IPS DF 6.9 (cell line): ENCODE measurements around the gene FOXJ3.
A peak's percentile ranks its signal among the peaks of the same experiment; 100 is the strongest.

Experiments
- DNase-seq: peaks from one replicate; pipeline ENCODE4 v3.0.0-alpha.2; 2013; ENCODE audit warnings: low read depth, low spot score
- H3K27ac ChIP-seq: one replicate; pipeline ENCODE4 v1.5.1; 2013; ENCODE audit warnings: low read length, control low read depth
- H3K27me3 ChIP-seq: 2 replicates; pipeline ENCODE4 v1.6.1; 2013; ENCODE audit warnings: mild to moderate bottlenecking, low read length; ENCODE audit not compliant: control insufficient read depth, insufficient read depth
- H3K36me3 ChIP-seq: 2 replicates; pipeline ENCODE4 v1.6.1; 2013; ENCODE audit warnings: low read length; ENCODE audit not compliant: control insufficient read depth, insufficient read depth
- H3K4me1 ChIP-seq: 2 replicates; pipeline ENCODE4 v1.6.1; 2013; ENCODE audit warnings: low read length; ENCODE audit not compliant: control insufficient read depth, insufficient read depth
- H3K4me3 ChIP-seq: 2 replicates; pipeline ENCODE4 v1.5.1; 2013; ENCODE audit warnings: mild to moderate bottlenecking, low read length
- H3K9me3 ChIP-seq: 2 replicates; pipeline ENCODE4 v1.6.1; 2013; ENCODE audit warnings: low read length, inconsistent platforms; ENCODE audit not compliant: control insufficient read depth, insufficient read depth
- WGBS: extraction: QIAGEN DNeasy Blood & Tissue Kit; methylation state at CpG from one replicate; pipeline ENCODE4 v1.1.7; 2013; ENCODE audit warnings: mixed read lengths, missing lambda C conversion rate; ENCODE audit not compliant: insufficient read length, insufficient coverage; 5-methylcytosine and 5-hydroxymethylcytosine counted together

The FOXJ3 gene

DNA sequence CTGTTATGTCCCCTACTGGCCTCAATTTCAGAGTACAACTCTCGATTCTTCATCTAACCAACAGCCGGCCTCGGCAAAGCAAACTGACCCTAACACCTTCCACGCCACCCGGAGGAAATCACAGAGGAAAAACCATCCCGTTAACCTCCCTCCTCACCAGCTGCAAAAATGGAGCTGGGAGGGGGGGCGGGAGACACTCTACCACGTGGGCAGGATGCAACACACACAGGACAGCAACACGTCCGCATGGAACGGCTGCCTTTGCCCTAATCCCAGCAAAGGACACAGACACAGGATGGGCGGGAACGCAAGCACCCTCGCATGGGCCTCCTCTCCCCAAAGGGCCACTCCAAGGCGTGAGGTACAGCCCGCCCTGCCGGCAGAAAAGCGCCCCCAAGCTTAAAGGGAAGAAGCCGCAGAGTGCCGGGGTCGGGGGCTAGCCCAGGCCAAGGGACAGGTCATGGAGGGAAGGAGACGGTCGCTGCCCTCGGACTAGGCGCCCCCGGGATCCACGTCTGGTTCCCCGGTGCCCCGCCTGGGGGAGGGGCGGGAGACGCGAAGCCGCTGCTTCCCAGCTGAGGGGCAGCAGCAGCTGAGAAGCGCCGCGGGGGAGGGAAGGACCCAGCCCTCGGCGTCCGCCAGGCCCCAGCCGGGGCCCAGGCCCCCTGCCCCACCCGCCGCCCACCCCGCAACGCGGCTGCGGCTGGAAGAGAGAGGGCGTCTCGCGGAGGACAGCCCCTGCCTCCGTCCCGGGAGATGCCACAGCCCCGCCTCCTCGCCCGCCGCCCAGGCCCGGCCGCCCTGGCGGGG is 590 bp downstream of the FOXJ3 start:
- WGBS, result no CpG with 5 or more reads among the region's 58 CpGs
- Histone ChIP-seq H3K9me3 (no peaks in the 10 kb centered on the region), H3K4me3 (peak overlapping the region; percentile 86), H3K27ac (no peak overlapping the region), H3K27me3 (no peaks in the 10 kb centered on the region), H3K36me3 (no peaks in the 10 kb centered on the region), H3K4me1 (no peaks in the 10 kb centered on the region)
- DNase-seq, result no peak

DNA sequence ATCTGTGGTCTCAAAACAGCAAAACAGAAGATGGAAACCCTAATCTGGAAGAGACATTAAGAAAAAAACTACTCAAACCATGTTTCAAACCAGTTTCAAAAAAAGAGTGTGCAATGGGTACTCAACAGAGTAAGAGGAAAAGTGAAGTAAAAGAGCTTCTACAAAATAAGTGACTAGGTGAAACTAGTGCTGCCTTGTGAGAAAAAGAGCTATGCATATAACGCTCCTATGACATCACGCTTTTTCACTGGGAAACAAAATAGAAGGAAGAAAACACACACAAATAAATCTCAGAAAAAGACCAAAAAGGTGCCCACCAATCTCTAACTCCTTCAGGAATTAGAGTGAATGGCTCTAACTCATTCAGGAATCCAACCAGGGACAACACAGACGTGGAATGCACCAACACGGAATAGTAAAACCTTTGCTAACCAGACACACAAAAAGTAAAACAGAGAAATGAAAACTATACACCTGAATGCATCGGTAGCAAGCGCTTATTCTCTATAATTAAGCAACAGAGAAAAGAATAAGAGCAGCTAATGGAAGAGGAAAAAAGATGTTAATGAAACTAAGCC is 1.3 kb downstream of the FOXJ3 start:
- Histone ChIP-seq H3K4me1 (no peaks in the 10 kb centered on the region), H3K27ac (no peak overlapping the region), H3K4me3 (peak overlapping the region; percentile 86; the same call in 1 of the 2 replicates), H3K36me3 (no peaks in the 10 kb centered on the region), H3K27me3 (no peaks in the 10 kb centered on the region), H3K9me3 (no peaks in the 10 kb centered on the region)
- whole genome bisulfite sequencing, result no CpG with 5 or more reads among the region's 6 CpGs
- no peak for DNase-seq

DNA sequence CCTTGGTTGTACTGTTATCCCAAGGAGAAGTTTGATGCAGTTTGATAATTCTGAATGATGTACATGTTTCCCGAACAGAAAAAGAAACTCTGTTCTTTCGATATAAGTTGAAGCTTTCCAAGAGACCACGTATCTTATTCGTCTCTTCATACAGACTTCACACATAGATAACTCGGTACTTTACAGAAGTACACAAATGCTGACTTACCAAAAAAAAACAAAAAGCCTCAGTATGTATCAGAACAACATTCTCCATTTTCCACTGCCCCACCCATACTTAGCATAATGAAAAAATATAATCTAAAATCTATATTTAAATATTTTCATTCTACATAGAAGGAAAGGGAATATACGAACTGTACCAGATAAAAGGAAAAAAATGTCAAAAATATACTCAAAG is 2.2 kb downstream of the FOXJ3 start:
- no peak overlapping the region for H3K4me3 ChIP-seq

DNA sequence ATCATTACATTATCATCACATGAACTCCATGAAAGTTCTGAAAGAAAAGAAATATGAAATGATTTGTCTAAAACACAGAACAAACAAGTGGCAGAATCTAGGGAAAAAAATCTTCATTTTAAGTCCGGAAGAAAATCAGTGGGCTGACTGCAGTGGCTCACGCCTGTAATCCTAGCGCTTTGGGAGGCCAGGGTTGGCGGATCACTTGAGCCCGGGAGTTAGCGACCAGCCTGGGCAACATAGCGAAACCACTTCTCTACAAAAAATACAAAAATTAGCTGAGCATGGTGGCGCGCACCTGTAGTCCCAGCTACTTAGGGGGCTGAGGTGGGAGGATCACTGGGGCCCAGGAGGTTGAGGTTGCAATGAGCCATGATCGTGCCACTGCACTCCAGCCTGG is 4.8 kb downstream of the FOXJ3 start:
- no peak overlapping the region for H3K4me3 ChIP-seq
- H3K9me3 ChIP-seq, result no peaks in the 10 kb centered on the region
- DNase-seq, result no peak
- H3K27me3 ChIP-seq, result no peaks in the 10 kb centered on the region
- no peak overlapping the region for H3K27ac ChIP-seq
- H3K4me1 ChIP-seq, result no peaks in the 10 kb centered on the region
- no CpG with 5 or more reads among the region's 10 CpGs for WGBS
- H3K36me3 ChIP-seq, result no peaks in the 10 kb centered on the region

More for the DNA sequence above, 2.2 kb downstream of the FOXJ3 start:
- no CpG with 5 or more reads among the region's 6 CpGs for WGBS
- H3K27me3 ChIP-seq, result no peaks in the 10 kb centered on the region
- no peaks in the 10 kb centered on the region for H3K9me3 ChIP-seq
- DNase-seq, result no peak
- no peaks in the 10 kb centered on the region for H3K36me3 ChIP-seq
- no peak overlapping the region for H3K27ac ChIP-seq
- no peaks in the 10 kb centered on the region for H3K4me1 ChIP-seq

DNA sequence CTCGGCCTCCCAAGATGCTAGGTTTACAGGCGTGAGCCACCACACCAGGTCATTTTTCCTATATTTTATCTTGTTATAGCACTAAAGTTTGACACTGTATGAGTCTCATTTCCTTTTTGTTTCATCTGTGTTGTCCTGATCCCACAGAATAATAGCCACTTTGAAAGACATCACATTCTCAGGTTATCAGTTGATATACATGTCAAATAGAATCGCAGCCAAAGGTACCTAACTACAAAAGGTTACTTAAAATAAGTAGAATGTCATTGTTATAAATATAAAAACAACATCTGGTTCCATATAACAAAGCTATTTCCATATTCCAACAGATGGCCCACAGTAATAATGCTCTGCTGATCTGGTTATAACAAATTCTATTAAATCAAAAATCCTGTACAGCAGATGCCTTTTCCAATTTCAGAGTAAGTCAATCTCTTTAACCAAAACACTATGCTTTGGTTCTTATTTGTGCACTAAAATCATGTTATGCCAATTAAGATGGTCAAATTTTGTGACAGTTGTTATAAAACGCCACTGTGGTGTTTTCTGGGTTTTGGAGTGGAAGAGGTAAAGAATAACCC is 6.0 kb downstream of the FOXJ3 start:
- Histone ChIP-seq H3K27ac (no peak overlapping the region), H3K36me3 (no peaks in the 10 kb centered on the region), H3K4me1 (no peaks in the 10 kb centered on the region), H3K4me3 (no peak overlapping the region), H3K9me3 (no peaks in the 10 kb centered on the region), H3K27me3 (no peaks in the 10 kb centered on the region)
- DNase-seq, result no peak
- no CpG with 5 or more reads among the region's 4 CpGs for WGBS

DNA sequence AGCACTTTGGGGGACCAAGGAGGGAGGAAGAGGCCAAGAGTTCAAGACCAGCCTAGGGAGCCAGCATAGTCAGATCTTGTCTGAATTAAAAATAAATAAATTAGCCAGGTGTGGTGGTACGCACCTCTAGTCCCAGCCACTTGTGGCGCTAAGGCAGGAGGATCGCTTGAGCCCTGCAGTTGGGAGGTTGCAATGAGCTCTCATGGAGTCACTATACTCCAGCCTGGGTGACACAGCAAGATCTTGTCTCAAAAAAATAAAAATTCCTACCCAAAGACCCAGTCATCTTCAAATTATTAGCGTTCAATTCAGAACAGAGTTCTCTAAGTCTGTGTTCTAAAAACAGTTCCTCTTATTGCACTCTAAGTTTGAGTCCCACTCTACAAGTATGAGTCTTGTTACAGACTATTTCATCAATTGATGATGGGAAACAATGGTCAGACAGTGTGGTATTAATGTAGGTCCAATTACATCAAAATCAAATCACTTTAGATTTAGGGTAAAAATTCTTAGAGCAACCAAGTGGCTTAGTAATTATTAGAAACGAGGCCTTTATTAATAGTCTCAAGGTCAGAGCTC is 6.9 kb downstream of the FOXJ3 start:
- no peaks in the 10 kb centered on the region for H3K9me3 ChIP-seq
- no CpG with 5 or more reads among the region's 5 CpGs for WGBS
- H3K27me3 ChIP-seq, result no peaks in the 10 kb centered on the region
- no peak overlapping the region for H3K4me3 ChIP-seq
- no peaks in the 10 kb centered on the region for H3K4me1 ChIP-seq
- H3K27ac ChIP-seq, result no peak overlapping the region
- no peaks in the 10 kb centered on the region for H3K36me3 ChIP-seq
- DNase-seq, result no peak

DNA sequence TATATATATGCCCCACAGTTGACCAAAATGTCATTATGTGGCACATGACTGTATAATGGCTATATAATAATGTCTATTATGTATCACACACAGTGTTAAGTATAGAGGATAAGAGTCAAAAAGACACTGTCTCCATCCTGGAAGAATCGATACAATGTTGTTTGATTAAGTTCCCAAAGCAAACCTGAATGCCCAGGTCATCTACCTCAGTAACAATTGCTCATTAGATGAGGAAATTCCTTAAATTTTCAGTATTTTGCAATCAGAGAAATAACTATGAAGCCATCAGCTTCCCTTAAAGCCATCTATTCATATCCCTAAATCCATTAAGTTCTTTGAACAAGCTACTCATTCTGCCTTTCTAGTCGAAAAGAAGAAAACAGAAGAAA is 10.0 kb downstream of the FOXJ3 start:
- no CpG with 5 or more reads among the region's 2 CpGs for WGBS
- DNase-seq, result no peak
- Histone ChIP-seq H3K36me3 (no peaks in the 10 kb centered on the region), H3K4me1 (no peaks in the 10 kb centered on the region), H3K4me3 (no peak overlapping the region), H3K27me3 (no peaks in the 10 kb centered on the region), H3K9me3 (no peaks in the 10 kb centered on the region), H3K27ac (no peak overlapping the region)

DNA sequence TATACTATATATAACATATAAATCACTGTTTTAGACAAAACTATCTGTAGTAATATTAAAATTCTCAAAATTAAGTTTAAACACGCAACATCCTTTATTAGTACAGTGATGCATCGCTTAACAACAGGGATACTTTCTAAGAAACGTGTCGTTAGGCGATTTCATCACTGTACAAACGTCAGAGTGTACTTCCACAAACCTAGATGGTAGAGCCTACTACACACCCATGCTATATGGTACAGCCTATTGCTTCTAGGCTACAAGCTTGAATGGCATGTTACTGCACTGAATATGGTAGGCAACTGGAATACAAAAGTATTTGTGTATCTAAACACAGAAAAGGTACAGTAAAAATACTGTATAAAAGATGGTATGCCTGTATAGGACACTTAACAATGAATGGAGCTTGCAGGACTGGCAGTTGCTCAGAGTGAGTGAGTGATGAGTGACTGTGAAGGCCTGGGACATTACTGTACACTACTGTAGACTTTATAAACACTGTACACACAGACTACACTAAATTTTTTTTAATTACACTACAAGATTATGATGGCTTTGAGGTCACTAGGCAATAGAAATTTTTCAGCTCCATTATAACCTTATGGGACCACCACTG is 10.5 kb downstream of the FOXJ3 start:
- no peak overlapping the region for H3K27ac ChIP-seq
- no CpG with 5 or more reads among the region's 6 CpGs for WGBS
- H3K4me3 ChIP-seq, result no peak overlapping the region
- no peaks in the 10 kb centered on the region for H3K36me3 ChIP-seq
- no peaks in the 10 kb centered on the region for H3K4me1 ChIP-seq
- no peaks in the 10 kb centered on the region for H3K27me3 ChIP-seq
- no peaks in the 10 kb centered on the region for H3K9me3 ChIP-seq
- DNase-seq, result no peak

DNA sequence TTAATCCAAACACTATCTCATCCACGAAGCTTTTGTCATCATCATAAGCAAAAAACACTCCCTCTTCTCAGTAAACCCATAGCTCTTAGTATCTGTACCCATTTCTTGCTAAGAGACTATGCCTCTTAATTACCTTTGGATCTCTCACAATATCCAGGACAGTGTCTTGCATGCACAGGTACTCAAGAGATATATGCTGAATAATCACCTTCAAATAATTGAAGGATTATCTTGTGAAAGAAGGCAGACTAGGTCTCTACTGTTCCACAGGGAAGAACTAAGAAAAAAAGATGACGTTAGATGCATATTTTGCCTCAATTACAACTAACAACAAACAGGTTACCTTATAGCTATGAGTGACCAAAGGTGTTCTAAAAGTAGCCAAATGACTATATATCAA is 11.5 kb downstream of the FOXJ3 start:
- H3K27me3 ChIP-seq, result no peaks in the 10 kb centered on the region
- no peaks in the 10 kb centered on the region for H3K4me1 ChIP-seq
- H3K27ac ChIP-seq, result no peak overlapping the region
- no peaks in the 10 kb centered on the region for H3K36me3 ChIP-seq
- H3K4me3 ChIP-seq, result no peak overlapping the region
- H3K9me3 ChIP-seq, result no peaks in the 10 kb centered on the region
- WGBS, result no CpG with 5 or more reads among the region's 2 CpGs
- DNase-seq, result no peak

DNA sequence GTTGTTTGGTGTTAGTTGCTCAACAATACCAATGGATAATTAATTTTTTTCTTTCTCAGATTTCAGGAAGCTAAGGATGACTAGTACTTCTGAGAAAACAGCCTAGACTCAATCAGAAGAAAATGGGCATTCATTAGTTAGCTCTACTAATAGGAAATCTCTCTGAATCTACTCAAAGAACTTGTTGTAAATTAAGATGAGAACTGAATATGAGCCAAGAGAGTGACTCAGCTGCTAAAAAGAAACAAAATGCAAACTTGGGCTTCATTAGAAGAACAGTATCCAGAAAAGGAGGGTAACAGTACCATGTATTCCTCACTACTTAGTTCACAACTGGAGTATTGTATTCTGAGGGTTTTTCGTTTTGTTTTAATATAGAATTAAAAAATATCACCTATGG is 12.5 kb downstream of the FOXJ3 start:
- H3K9me3 ChIP-seq, result no peaks in the 10 kb centered on the region
- WGBS, result no CpG with 5 or more reads among the region's 1 CpG
- H3K4me3 ChIP-seq, result no peak overlapping the region
- H3K36me3 ChIP-seq, result no peaks in the 10 kb centered on the region
- no peaks in the 10 kb centered on the region for H3K27me3 ChIP-seq
- H3K4me1 ChIP-seq, result no peaks in the 10 kb centered on the region
- DNase-seq, result no peak
- no peak overlapping the region for H3K27ac ChIP-seq
